COLO829 (cell line): ENCODE data around the gene RPLP2.

ENCODE experiments used
- DNase-seq: peaks from one replicate; pipeline ENCODE4 v3.0.0; 2012; ENCODE audit warnings: low spot score

The RPLP2 gene

GRCh38 chr11:773830-774229 is 35.9 kb upstream of the RPLP2 start:
- no peak for DNase-seq

GRCh38 chr11:774873-775592 is 34.7 kb upstream of the RPLP2 start:
- DNase-seq, result no peak

- DNase-seq, result no peak
These were observed 33.6 kb upstream of the RPLP2 start for GRCh38 chr11:776263-776560.

- no peak for DNase-seq
These were observed 33.0 kb upstream of the RPLP2 start for GRCh38 chr11:776561-777287.

- peak; percentile 99 for DNase-seq
These were observed 32.2 kb upstream of the RPLP2 start, which contains the start of gene GATD1 for GRCh38 chr11:777288-778255. TSS of gene GATD1 (minus strand) at chr11:777487. CDS start at chr11:777462, 25 bp downstream.

- DNase-seq, result no peak
These were observed 30.5 kb upstream of the RPLP2 start for GRCh38 chr11:778976-779954.

GRCh38 chr11:779955-780532 is 29.7 kb upstream of the RPLP2 start:
- no peak for DNase-seq

- no peak for DNase-seq
These were observed 27.2 kb upstream of the RPLP2 start for GRCh38 chr11:782264-783174.

GRCh38 chr11:783581-784015 is 26.2 kb upstream of the RPLP2 start:
- no peak for DNase-seq

- DNase-seq, result no peak
These were observed 23.3 kb upstream of the RPLP2 start for GRCh38 chr11:786235-787083.

GRCh38 chr11:787084-787675 is 22.6 kb upstream of the RPLP2 start:
- DNase-seq, result no peak

- no peak for DNase-seq
These were observed 21.6 kb upstream of the RPLP2 start for GRCh38 chr11:788009-788640.

GRCh38 chr11:788953-789940 is 20.5 kb upstream of the RPLP2 start:
- DNase-seq, result no peak

GRCh38 chr11:789943-790342 is 19.8 kb upstream of the RPLP2 start, which contains the start of gene CEND1:
TSS of gene CEND1 (minus strand) at chr11:790090. CDS start at chr11:788576, 1,514 bp downstream.
- no peak for DNase-seq

GRCh38 chr11:790721-791564 is 18.8 kb upstream of the RPLP2 start:
- DNase-seq, result no peak
